Measurements from ENCODE around the gene DROSHA. TPM values are rescaled to one million over a fixed set of nuclear protein-coding genes. Genes with fewer than 3 reads are reported as not detected.

DROSHA gene
- total and polyA plus RNA-seq, 2 of the 8 experiments (the other 6 are each of a cell fraction or from before 2014, with no cell fraction given): 65.9 to 122 TPM

- Histone ChIP-seq H2AFZ (ENCODE audit: low read length) (no peak overlapping the region), H4K91ac (replicated peaks; ENCODE audit: insufficient read length, low read length) (no peak overlapping the region), H2BK5ac (ENCODE audit: low read depth, low read length) (no peak overlapping the region), H3K23ac (ENCODE audit: insufficient read length) (no peak overlapping the region), H4K8ac (ENCODE audit: extremely low read depth, insufficient read depth, low read length) (no peak overlapping the region), H3K36me3 (ENCODE audit: control insufficient read depth in 2 of 4, insufficient read depth in 4 of 4, low read length in 3 of 4) (peaks cover 3 to 22% (median 9%) of the 10 kb centered on the region in 4 experiments; a peak in 7 of 8 replicates), H3K9me3 (ENCODE audit: insufficient read depth in 2 of 2, low read depth in 1 of 2, low read length in 1 of 2) (no peaks in the 10 kb centered on the region), H3K79me2 (ENCODE audit: control insufficient read depth in 1 of 2, insufficient read depth in 2 of 2, low read length in 2 of 2) (no peaks in the 10 kb centered on the region), H3K56ac (replicated peaks; ENCODE audit: insufficient read length, low read depth, low read length) (no peak overlapping the region), H4K5ac (ENCODE audit: insufficient read length, low read depth, low read length) (no peak overlapping the region), H3K4me3 (ENCODE audit: extremely low read depth in 1 of 4, insufficient read depth in 2 of 4, low read depth in 3 of 4, low read length in 4 of 4) (no peak overlapping the region), H3K4me1 (replicated peaks in 1 of 4; ENCODE audit: control insufficient read depth in 3 of 4, insufficient read depth in 4 of 4, low read length in 3 of 4) (no peaks in the 10 kb centered on the region), H2BK20ac (ENCODE audit: low read length) (no peak overlapping the region), H2AK5ac (ENCODE audit: low read depth, low read length) (no peak overlapping the region), H3K79me1 (ENCODE audit: low read depth, low read length) (no peaks in the 10 kb centered on the region), H2BK120ac (replicated peaks; ENCODE audit: low read depth, low read length) (no peak overlapping the region), H3K27me3 (replicated peaks in 1 of 4; ENCODE audit: control insufficient read depth in 3 of 4, extremely low read depth in 1 of 4, insufficient read depth in 3 of 4, low read length in 3 of 4) (no peaks in the 10 kb centered on the region), H3K9ac (replicated peaks in 1 of 4; ENCODE audit: extremely low read depth in 1 of 4, low read depth in 3 of 4, low read length in 3 of 4) (no peak overlapping the region), H3K14ac (ENCODE audit: insufficient read length) (no peak overlapping the region), H2BK12ac (ENCODE audit: low read depth, low read length) (no peak overlapping the region), H4K20me1 (replicated peaks in 1 of 2; ENCODE audit: control insufficient read depth in 1 of 2, insufficient read depth in 2 of 2, low read length in 2 of 2) (no peaks in the 10 kb centered on the region), H3K4me2 (ENCODE audit: insufficient read depth in 1 of 2, low read depth in 2 of 2, low read length in 2 of 2) (no peak overlapping the region), H3K23me2 (ENCODE audit: low read depth, low read length) (no peaks in the 10 kb centered on the region; the same call in 1 of the 2 replicates), H2BK15ac (ENCODE audit: low read length) (no peak overlapping the region), H3K27ac (ENCODE audit: low read depth, low read length) (no peak overlapping the region), H3K18ac (ENCODE audit: extremely low read depth, low read length) (no peak overlapping the region), H3K4ac (replicated peaks; ENCODE audit: insufficient read length, low read depth, low read length) (no peak overlapping the region)
- ChIA-PET CTCF (ENCODE audit: partially characterized antibody) (interaction anchor here (0.7 kb wide), 1 partner anchor 1483 kb away, joined by 3 read pairs; no protein-coding TSS in a partner anchor), POLR2A (ENCODE audit: partially characterized antibody) (no interaction called here)
- DNase-seq (ENCODE audit: low read depth in 1 of 2, low spot score in 2 of 2): no peak
- WGBS, 2 experiments (ENCODE audit: extremely low coverage in 1 of 2, insufficient coverage in 1 of 2, insufficient read length in 1 of 2, insufficient replicate concordance in 2 of 2, low coverage in 1 of 2, low lambda C conversion rate in 2 of 2, missing lambda C conversion rate in 1 of 2): 91% methylated on average over 3 of the region's 3 CpGs; no CpG with 5 or more reads in 1 of the 2 experiments
- no peak for FAIRE-seq
- TF ChIP-seq TEAD4 (IDR thresholded peaks at IDR 0.05; ENCODE audit: low read depth, low read length): no peak
- no peak for TF ChIP-seq CHD2 (IDR thresholded peaks at IDR 0.05; ENCODE audit: low read length)
- no peak for TF ChIP-seq TAF7 (optimal IDR thresholded peaks at IDR 0.05; ENCODE audit: borderline replicate concordance, low read depth, low read length)
- no peak for TF ChIP-seq BCL11A (IDR thresholded peaks at IDR 0.05; ENCODE audit: low read depth in 2 of 2, low read length in 2 of 2)
- no peak for TF ChIP-seq POLR2AphosphoS5 (IDR thresholded peaks at IDR 0.05; ENCODE audit: low read depth, low read length)
- TF ChIP-seq MAX (IDR thresholded peaks at IDR 0.05): no peak
- TF ChIP-seq CBX8 (IDR thresholded peaks at IDR 0.05; ENCODE audit: borderline replicate concordance, low read depth, low read length): no peak
- TF ChIP-seq YY1 (IDR thresholded peaks at IDR 0.05; ENCODE audit: low read depth, low read length): no peak
- TF ChIP-seq FOSL1 (IDR thresholded peaks at IDR 0.05; ENCODE audit: insufficient read depth, low read depth, low read length): no peak
- no peak for TF ChIP-seq TBP (IDR thresholded peaks at IDR 0.05; ENCODE audit: low read depth, low read length)
- TF ChIP-seq SIN3A (conservative IDR thresholded peaks at IDR 0.05 in 1 of 2, IDR thresholded peaks at IDR 0.05 in 1 of 2; ENCODE audit: low read depth in 1 of 2, low read length in 2 of 2): no peak
- no peak for TF ChIP-seq RNF2 (IDR thresholded peaks at IDR 0.05; ENCODE audit: borderline replicate concordance, low read depth, low read length, missing control alignments, poor library complexity, severe bottlenecking)
- no peak for TF ChIP-seq SIRT6 (IDR thresholded peaks at IDR 0.05; ENCODE audit: low read length)
- no peak for TF ChIP-seq TCF12 (IDR thresholded peaks at IDR 0.05; ENCODE audit: low read depth, low read length)
- TF ChIP-seq HDAC6 (IDR thresholded peaks at IDR 0.05; ENCODE audit: low read depth, low read length): no peak
These were observed 98.7 kb downstream of the DROSHA start for GRCh38 chr5:31433229-31433628.

All from H1 (cell line).